Measurements from ENCODE around the gene FOXF1.

DNA sequence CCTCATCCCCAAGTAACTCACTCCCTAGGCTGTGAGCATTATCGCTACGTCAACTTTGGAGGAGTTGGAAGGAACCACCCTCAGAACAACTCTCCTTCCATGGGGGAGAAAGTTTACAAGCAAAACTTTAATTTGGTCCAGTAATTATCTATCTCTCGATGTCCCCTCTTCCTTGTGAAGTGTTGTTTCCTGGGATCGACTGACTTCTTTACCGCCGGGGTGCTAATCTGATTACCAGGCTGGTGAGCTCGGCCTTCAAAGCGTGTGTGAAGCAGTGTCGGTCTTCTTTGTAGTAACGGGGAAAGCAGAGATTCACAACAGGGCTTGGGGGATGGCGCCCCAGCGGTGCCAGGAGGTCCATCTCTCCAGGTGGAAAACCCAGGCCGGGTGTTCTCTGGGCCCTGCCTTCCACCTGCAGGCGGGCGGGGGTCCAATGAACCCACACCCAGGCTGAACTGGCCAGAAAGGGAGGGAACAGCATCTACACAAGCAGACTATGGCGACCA is 14.5 kb upstream of the FOXF1 start:
- no peak for TF ChIP-seq EZH2phosphoT487 (IDR thresholded peaks at IDR 0.05; ENCODE audit: borderline replicate concordance, low read length)
- TF ChIP-seq, protein P1, sequence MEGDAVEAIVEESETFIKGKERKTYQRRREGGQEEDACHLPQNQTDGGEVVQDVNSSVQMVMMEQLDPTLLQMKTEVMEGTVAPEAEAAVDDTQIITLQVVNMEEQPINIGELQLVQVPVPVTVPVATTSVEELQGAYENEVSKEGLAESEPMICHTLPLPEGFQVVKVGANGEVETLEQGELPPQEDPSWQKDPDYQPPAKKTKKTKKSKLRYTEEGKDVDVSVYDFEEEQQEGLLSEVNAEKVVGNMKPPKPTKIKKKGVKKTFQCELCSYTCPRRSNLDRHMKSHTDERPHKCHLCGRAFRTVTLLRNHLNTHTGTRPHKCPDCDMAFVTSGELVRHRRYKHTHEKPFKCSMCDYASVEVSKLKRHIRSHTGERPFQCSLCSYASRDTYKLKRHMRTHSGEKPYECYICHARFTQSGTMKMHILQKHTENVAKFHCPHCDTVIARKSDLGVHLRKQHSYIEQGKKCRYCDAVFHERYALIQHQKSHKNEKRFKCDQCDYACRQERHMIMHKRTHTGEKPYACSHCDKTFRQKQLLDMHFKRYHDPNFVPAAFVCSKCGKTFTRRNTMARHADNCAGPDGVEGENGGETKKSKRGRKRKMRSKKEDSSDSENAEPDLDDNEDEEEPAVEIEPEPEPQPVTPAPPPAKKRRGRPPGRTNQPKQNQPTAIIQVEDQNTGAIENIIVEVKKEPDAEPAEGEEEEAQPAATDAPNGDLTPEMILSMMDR (conservative IDR thresholded peaks at IDR 0.05; ENCODE audit: low read depth, low read length) = no peak
- no peak for TF ChIP-seq EZH2 (IDR thresholded peaks at IDR 0.05; ENCODE audit: low read length, unreplicated experiment)
